SK-MEL-5 (cell line): ENCODE results near the gene ZDHHC14. TPM values are rescaled to one million over a fixed set of nuclear protein-coding genes. Genes with fewer than 3 reads are reported as not detected.
A peak's percentile ranks its signal among the peaks of the same experiment; 100 is the strongest.
"Not testable (repeated sequence)": the region's sequence is repeated elsewhere in the genome, so short reads cannot be mapped to it uniquely, and the experiment has no call there.

Source experiments
- DNase-seq: peaks from one replicate; pipeline ENCODE4 v3.0.0-alpha.2; 2016; ENCODE audit warnings: low read depth, low spot score
- in situ Hi-C: cut with HindIII; loops from 2 replicates; pipeline ENCODE4 v1.10.0; 2016; ENCODE audit warnings: low sequenced_read_pairs, high pct_unique_total_duplicates, low pct_unique_long_range_greater_than_20kb
- polyA plus RNA-seq, 2 experiments: library from polyadenylated mRNA; depleted of rRNA; stranded (reverse); fragments of >200 nt; gene quantifications; 2 replicates each; pipeline ENCODE4 v1.2.3, GENCODE V29; 2015
- total RNA-seq: library from RNA; depleted of rRNA; stranded (reverse); fragments of >200 nt; shearing (Covaris generic); gene quantifications from 2 replicates; pipeline ENCODE4 v1.2.3, GENCODE V29; 2014; rRNA removed

The ZDHHC14 gene
- 2.9 and 4.7 TPM in 2 replicates for total RNA-seq
- 5.5 and 7.1 TPM in 2 replicates for polyA plus RNA-seq (2015; cell fraction: cytosol; rRNA removed)
- polyA plus RNA-seq (2015; cell fraction: nucleus; rRNA removed) = 6.6 and 10.7 TPM in 2 replicates

- peak; percentile 74 for DNase-seq
- in situ Hi-C loops = no loop called here
Observed at GRCh38 chr6:157380779-157381561, at the start of gene ZDHHC14. ZDHHC14 (plus strand) TSS chr6:157381190.

GRCh38 chr6:157332813-157333212, 48.2 kb upstream of the ZDHHC14 start:
- in situ Hi-C loops = no loop called here
- no peak for DNase-seq

GRCh38 chr6:157333537-157333936, 47.5 kb upstream of the ZDHHC14 start:
- in situ Hi-C loops = no loop called here
- peak; percentile 64 for DNase-seq

- in situ Hi-C loops = no loop called here
- DNase-seq = no peak
Observed at GRCh38 chr6:157333956-157334355, 47.0 kb upstream of the ZDHHC14 start.

GRCh38 chr6:157335829-157336228, 45.2 kb upstream of the ZDHHC14 start:
- in situ Hi-C loops = no loop called here
- DNase-seq = no peak

DNA sequence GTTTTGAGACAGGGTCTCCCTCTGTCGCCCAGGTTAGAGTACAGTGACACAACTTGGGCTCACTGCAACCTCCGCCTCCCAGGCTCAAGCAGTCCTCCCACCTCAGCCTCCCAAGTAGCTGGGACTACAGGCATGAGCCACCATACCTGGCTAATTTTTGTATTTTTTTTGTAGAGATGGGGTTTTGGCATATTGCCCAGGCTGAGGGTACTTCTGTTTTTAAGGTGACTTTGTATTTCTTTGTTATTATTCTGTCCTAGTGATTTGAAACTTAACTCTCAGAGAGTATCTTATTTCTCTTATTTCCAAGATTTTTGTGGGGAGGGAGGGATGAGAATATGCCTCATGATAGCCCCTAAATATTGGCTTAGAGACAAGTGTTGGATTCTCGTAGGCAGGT, 43.7 kb upstream of the ZDHHC14 start:
- DNase-seq, in situ Hi-C loops: not testable (repeated sequence)

DNA sequence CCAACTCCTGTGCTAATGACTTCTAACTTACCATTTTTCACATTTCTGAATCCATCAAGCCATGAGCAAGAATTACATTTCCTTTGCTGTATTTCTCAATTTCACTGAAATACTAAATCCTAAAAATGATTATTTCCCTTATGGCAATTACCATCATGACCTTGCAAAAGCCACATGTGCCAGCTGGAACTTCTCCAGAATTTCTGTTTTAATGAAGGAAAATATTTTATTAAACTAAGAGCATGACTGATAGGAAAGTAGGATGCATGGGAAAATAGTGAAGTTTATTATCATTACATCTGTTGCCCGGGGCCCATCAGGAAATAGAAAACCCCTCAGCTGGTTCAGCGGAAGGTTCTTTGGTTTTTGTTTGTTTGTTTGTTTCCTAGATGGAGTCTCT, 43.2 kb upstream of the ZDHHC14 start:
- DNase-seq = no peak
- in situ Hi-C loops = no loop called here

GRCh38 chr6:157339432-157339831, 41.6 kb upstream of the ZDHHC14 start:
- DNase-seq = peak; percentile 22
- in situ Hi-C loops = no loop called here

DNA sequence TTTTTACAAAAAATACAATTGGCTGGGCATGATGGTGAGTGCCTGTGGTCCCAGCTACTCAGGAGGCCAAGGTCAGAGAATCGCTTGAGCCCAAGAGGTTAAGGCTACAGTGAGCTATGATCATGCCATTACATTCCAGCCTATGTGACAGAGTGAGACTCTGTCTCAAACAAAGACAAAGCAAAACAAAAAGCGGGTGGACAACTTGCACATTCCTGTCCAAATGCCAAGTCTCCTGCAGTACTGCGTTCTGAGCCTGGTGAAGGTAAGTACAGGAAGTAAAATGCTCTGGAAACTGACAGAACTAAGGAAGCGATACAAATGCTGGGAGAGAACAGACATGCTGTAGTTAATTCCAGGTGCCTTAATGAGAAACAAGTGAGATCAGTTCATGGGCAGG, 37.3 kb upstream of the ZDHHC14 start:
- in situ Hi-C loops = no loop called here
- no peak for DNase-seq

DNA sequence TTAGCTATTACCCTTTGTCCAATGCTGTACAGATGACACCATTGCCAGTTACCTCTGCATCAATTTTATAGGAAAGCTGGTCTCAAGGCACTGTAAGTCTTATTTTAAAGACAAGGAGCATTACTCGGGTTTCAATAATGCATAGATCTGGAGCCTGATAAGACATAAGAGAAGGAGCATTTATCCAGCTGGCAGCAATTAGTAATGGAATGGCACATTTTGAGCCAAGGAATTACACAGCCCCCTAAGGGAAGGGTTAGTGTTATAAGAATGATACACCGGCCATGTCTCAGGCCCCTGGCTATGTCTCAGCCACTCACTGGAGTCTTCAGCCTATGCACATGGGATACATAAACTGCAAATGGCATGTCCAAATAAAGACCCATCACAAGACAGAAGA, 34.6 kb upstream of the ZDHHC14 start:
- in situ Hi-C loops = no loop called here
- no peak for DNase-seq

DNA sequence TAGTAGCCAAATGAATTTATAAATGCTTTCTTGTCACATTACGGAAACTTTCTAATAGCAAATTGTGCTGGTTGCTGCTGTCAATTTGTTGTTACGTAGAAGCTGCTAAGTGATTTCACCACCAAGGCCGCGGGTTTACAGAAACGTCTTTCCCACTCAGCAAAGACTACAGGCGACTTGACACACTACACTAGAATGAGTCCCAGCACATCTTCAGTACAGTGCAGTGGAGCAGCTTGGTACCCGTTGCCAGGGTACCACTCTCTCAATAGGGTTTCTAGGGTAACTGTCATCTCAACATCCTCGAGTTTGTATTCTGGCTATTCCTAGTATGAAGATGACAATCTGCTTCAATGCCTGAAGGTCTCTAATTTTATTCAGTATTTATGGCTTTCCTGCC, 22.7 kb upstream of the ZDHHC14 start:
- in situ Hi-C loops = no loop called here

DNA sequence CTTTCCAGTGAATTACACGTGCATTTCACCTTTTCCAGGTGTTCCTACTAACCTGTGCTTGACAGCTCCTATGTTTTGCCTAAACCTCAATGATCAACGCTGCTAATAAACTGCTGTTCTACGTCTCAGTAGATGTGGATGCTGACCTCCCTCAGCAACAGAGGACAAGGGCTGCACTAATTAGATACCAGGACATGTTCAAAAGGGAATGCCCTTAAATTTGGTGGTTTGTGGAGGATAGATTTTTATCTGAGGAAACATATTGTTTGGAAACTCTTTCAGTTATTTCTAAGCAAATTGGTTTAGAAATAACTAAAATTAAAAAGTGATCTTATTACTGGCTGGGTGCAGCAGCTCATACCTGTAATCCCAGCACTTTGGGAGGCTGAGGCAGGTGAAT, 19.1 kb upstream of the ZDHHC14 start:
- in situ Hi-C loops = no loop called here
- no peak for DNase-seq

More for the DNA sequence above, 22.7 kb upstream of the ZDHHC14 start:
- no peak for DNase-seq

- no peak for DNase-seq
- in situ Hi-C loops = no loop called here
Observed at GRCh38 chr6:157364705-157365104, 16.3 kb upstream of the ZDHHC14 start.

DNA sequence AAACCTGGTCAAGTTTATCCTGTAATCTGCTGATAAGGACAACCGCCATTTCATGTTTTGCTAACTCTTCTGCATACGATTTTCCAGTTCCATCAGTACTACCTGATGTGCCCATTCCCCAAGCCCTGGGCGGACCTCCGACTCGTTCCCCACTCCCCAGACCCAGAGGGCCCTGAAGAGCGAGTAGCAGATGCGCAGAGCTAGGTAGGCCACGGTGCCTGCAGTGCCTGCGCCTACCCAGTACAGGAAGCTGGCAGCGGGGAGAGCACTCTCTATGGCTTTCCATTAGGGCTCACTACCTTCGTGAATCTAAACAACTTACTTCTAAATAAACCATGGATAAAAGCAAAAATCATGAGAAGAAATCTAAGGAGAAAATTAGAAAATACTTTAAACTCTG, 14.3 kb upstream of the ZDHHC14 start:
- in situ Hi-C loops = no loop called here
- DNase-seq = no peak

- in situ Hi-C loops = no loop called here
Observed at GRCh38 chr6:157368359-157369049, 12.5 kb upstream of the ZDHHC14 start.

GRCh38 chr6:157370755-157371154, 10.2 kb upstream of the ZDHHC14 start:
- in situ Hi-C loops = no loop called here
- DNase-seq = no peak

More at GRCh38 chr6:157368359-157369049, 12.5 kb upstream of the ZDHHC14 start:
- DNase-seq = no peak

GRCh38 chr6:157372501-157373280, 8.3 kb upstream of the ZDHHC14 start:
- in situ Hi-C loops = no loop called here
- DNase-seq = no peak

- in situ Hi-C loops = no loop called here
- peak; percentile 26 for DNase-seq
Observed at GRCh38 chr6:157374889-157375443, 6.0 kb upstream of the ZDHHC14 start.
